Activated naive CD4-positive, alpha-beta T cell treated with anti-CD3 and anti-CD28 coated beads, Interleukin-2, amount 10 ng/mL, durations not matched to agents 7 days and 5 days (primary cell): ENCODE data around the gene ACSM6.
"Not testable (repeated sequence)": the region's sequence is repeated elsewhere in the genome, so short reads cannot be mapped to it uniquely, and the experiment has no call there.

Experiments
- CTCF ChIA-PET: fragments of 350-600 bp; sonication (Branson Sonifier 250); formaldehyde crosslinking; loops from one replicate; lab custom pipeline; 2021; ENCODE audit warnings: antibody characterized with exemption; lab: Charles Lee
- DNase-seq: peaks from one replicate; pipeline ENCODE4 v3.0.0-alpha.2; 2020
- H3K27ac Mint-ChIP-seq: one replicate; pipeline ENCODE4 v1.8.0; 2021; ENCODE audit warnings: mild to moderate bottlenecking, moderate library complexity, mixed read lengths
- H3K27me3 Mint-ChIP-seq: one replicate; pipeline ENCODE4 v1.8.0; 2021; ENCODE audit warnings: mild to moderate bottlenecking, mixed read lengths
- H3K36me3 Mint-ChIP-seq: one replicate; pipeline ENCODE4 v1.8.0; 2021; ENCODE audit warnings: mixed read lengths
- H3K4me1 Mint-ChIP-seq: one replicate; pipeline ENCODE4 v1.8.0; 2021; ENCODE audit warnings: mixed read lengths
- H3K4me3 Mint-ChIP-seq: one replicate; pipeline ENCODE4 v1.8.0; 2021; ENCODE audit warnings: mild to moderate bottlenecking, moderate library complexity, mixed read lengths
- H3K9me3 Mint-ChIP-seq: one replicate; pipeline ENCODE4 v1.8.0; 2021; ENCODE audit warnings: mixed read lengths

ACSM6 gene

DNA sequence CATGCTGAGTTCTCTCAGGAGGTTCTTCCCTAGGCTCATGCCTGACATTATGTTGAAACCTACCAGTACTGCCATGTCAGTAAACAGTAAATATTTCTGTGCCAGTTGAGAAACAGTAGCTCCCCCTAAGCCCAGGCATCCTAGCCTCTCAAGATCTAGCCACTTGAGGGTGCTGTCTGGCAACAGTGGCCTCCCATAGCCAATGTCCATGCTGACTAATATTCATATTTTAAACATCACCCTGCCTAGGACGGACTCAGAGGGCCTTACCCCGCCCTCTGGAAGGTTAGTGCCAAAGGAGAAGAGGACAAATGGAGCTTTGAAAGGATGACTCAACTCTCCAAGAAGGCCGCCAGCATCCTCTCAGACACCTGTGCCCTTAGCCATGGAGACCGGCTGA, 7.7 kb downstream of the ACSM6 start:
- Mint-ChIP-seq H3K36me3 (no peaks in the 10 kb centered on the region), H3K4me3 (no peak overlapping the region), H3K4me1 (no peaks in the 10 kb centered on the region), H3K27ac (no peak overlapping the region), H3K27me3 (peaks cover 6% of the 10 kb centered on the region), H3K9me3 (no peaks in the 10 kb centered on the region)
- CTCF ChIA-PET: interaction anchor here (3.2 kb wide), 1 partner anchor 42 kb away, joined by 13 read pairs; no protein-coding TSS in a partner anchor
- no peak for DNase-seq

DNA sequence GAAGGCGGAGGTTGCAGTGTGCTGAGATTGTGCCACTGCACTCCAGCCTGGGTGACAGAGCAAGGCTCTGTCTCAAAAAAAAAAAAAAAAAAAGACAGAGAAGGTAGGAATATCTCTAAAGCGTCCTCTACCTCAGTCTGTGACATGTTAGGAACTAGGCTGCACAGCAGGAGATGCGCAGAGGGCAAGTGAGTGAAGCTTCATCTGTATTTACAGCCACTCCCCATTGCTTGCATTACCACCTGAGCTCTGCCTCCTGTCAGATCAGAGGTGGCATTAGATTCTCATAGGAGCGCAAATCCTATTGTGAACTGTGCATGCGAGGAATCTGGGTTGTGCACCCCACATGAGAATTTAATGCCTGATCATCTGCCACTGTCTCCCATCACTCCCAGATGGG, 8.8 kb downstream of the ACSM6 start:
- not testable (repeated sequence) for H3K27ac Mint-ChIP-seq, H3K36me3 Mint-ChIP-seq, H3K4me1 Mint-ChIP-seq, DNase-seq, H3K4me3 Mint-ChIP-seq, H3K27me3 Mint-ChIP-seq, H3K9me3 Mint-ChIP-seq
- CTCF ChIA-PET: interaction anchor here (3.2 kb wide), 1 partner anchor 40 kb away, joined by 13 read pairs; no protein-coding TSS in a partner anchor

DNA sequence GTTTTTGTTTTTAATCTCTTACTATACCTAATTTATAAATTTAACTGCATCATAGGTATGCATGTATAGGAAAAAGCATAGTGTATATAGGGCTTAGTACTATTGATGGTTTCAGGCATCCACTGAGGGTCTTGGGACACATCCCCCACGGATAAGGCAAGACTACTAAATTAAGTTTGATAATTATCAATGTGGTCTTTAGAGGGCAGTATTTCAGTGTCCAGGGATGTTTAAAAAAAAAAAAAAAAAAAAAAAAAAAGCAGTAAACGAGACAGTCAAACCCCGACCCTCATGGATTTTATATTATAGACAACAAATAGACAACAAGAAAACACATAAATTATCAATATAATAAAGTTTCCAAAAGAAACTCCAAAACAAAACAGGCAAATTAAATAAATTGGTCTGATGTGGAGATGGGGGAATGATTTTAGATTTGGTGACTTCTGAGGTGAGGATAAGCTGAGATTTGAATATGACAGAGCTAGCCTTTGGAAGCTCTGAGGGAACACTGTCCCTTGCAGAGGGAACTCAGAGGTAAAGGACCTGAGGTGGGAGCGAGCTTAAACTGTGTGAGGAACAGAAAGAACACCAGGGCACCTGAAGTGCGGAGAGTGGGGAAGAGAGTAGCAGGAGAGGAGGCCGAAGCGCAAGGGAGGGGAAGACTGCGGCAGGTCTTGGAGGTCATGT, 14.8 kb downstream of the ACSM6 start:
- CTCF ChIA-PET: no interaction called here
- H3K9me3 Mint-ChIP-seq: no peaks in the 10 kb centered on the region

DNA sequence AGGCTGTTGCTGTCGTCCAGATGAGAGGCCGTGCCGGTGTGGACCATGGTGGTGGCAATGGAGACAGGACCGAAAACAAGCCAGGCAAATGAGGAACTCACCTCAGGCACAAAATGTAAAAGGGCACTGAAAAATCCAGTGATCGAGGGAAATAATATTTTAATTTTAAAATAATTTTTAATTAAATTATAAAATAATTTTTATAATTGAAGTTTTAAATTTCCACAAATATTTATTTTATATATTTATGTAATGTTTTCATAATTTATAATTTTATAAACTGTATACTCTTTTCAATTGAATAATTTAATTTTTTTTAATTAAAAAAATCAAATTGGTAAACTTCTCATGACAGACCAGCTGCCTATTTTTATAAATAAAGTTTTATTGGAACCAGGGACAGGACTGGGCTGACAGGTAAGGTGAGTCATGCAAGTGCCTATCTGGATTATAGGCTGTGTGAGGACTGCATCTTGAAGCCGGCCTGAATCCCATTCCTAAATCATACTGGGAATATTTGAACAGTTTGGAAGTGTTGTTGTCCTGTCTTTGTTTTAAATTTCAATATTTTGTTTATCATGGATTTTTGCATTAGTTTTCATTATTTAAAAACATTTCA, 15.6 kb downstream of the ACSM6 start:
- Mint-ChIP-seq H3K9me3 (no peaks in the 10 kb centered on the region), H3K4me1 (no peaks in the 10 kb centered on the region), H3K27ac (no peak overlapping the region), H3K4me3 (no peak overlapping the region), H3K27me3 (no peaks in the 10 kb centered on the region), H3K36me3 (no peaks in the 10 kb centered on the region)
- CTCF ChIA-PET: interaction anchor here (1.8 kb wide), 1 partner anchor 34 kb away, joined by 6 read pairs; no protein-coding TSS in a partner anchor
- no peak for DNase-seq

More for the DNA sequence above, 14.8 kb downstream of the ACSM6 start:
- H3K36me3 Mint-ChIP-seq: no peaks in the 10 kb centered on the region
- H3K27ac Mint-ChIP-seq: no peak overlapping the region
- H3K4me3 Mint-ChIP-seq: no peak overlapping the region
- H3K27me3 Mint-ChIP-seq: no peaks in the 10 kb centered on the region
- DNase-seq: no peak
- H3K4me1 Mint-ChIP-seq: no peaks in the 10 kb centered on the region

DNA sequence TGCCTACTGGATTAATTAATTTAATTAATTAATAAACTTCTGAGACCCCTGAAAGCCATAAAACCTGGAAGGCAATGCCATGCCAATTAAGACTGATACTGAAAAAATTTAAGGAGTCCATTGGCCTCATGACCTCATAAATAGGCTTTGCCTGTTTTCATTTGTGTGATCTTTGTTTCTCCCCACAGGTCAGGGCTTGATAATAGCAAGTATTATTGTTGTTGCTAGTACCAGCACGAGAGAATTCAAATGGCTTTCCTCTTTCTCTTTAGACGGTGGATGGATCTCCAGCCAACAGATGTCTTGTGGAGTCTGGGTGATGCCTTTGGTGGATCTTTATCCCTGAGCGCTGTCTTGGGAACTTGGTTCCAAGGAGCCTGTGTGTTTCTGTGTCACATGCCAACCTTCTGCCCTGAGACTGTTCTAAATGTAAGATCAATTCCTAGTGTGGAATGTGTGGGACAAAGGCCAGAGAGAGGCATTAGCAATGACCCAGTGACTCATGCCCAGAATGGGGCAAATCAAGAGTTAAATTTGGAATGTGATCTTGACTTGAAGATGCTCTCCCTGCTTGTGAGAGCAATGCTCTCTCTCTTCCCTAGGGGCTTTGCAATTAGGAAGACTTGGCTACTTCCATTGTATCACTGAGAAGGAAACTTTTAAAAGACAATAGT, 17.7 kb downstream of the ACSM6 start:
- Mint-ChIP-seq H3K9me3 (no peaks in the 10 kb centered on the region), H3K4me1 (no peaks in the 10 kb centered on the region), H3K27me3 (no peaks in the 10 kb centered on the region), H3K4me3 (no peak overlapping the region), H3K36me3 (no peaks in the 10 kb centered on the region), H3K27ac (no peak overlapping the region)
- no peak for DNase-seq
- CTCF ChIA-PET: no interaction called here

DNA sequence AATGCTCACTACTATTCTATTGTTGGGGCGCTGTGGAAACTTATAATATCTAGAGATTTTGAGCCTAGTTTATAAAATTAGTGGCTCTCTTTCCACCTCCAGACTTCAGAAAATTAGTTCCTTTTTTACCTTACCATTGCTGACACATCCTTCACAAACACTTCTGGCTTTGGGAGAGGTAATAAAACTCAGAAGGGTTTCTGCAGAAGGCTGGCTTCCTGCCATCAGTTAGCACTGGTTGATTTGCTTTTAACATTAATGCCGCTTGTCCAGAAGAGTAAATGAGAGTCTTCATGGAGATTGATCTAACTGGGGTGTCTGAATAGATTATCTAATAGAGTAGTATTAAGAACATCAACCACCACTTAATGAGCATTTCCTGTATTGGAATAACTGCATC, 20.3 kb downstream of the ACSM6 start:
- CTCF ChIA-PET: no interaction called here
- Mint-ChIP-seq H3K27me3 (no peaks in the 10 kb centered on the region), H3K4me3 (no peak overlapping the region), H3K9me3 (no peaks in the 10 kb centered on the region), H3K36me3 (no peaks in the 10 kb centered on the region), H3K27ac (no peak overlapping the region), H3K4me1 (no peaks in the 10 kb centered on the region)
- no peak for DNase-seq

DNA sequence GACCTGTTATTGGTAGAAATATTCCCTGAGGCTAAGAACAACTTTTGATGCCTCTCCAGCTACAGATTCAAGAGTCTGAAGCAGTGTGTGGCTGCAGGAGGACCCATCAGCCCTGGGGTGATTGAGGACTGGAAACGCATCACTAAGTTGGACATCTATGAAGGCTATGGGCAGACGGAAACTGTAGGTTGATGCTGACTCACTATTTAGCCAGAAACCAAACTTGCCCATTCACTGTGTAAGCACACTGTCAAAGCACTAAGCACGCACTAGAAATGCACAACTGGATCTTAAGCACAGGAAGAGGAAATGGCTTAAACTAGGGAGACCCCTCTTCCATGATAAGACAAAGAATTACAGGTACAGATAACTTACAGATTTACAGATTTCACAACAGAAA, 20.8 kb downstream of the ACSM6 start:
- DNase-seq: no peak
- no peak overlapping the region for H3K4me3 Mint-ChIP-seq
- H3K27ac Mint-ChIP-seq: no peak overlapping the region
- H3K4me1 Mint-ChIP-seq: no peaks in the 10 kb centered on the region
- H3K36me3 Mint-ChIP-seq: no peaks in the 10 kb centered on the region
- H3K9me3 Mint-ChIP-seq: no peaks in the 10 kb centered on the region
- CTCF ChIA-PET: interaction anchor here (0.6 kb wide), 1 partner anchor 13 kb away, joined by 4 read pairs; no protein-coding TSS in a partner anchor
- H3K27me3 Mint-ChIP-seq: no peaks in the 10 kb centered on the region

DNA sequence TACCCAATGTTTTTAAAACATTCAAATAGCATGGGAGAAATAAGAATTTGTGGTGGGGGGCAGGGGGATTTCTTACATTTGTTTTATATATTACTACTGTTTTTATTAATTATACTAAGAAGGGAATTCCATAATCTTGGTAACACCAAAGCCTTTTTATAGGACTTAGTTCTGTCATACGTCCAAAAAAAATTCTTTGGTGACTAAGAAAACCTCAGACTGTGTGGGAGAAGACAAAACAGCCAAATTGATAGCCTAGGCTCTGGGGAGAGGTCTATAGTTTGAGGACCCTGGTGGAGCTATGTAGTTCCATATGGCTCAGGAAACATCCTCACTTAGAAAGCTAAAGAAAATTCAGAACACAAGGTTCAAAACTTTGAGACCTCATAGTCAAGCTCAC, 23.4 kb downstream of the ACSM6 start:
- Mint-ChIP-seq H3K4me1 (no peaks in the 10 kb centered on the region), H3K36me3 (no peaks in the 10 kb centered on the region), H3K4me3 (no peak overlapping the region), H3K9me3 (no peaks in the 10 kb centered on the region), H3K27ac (no peak overlapping the region), H3K27me3 (peaks cover 1% of the 10 kb centered on the region)
- no peak for DNase-seq
- CTCF ChIA-PET: no interaction called here

DNA sequence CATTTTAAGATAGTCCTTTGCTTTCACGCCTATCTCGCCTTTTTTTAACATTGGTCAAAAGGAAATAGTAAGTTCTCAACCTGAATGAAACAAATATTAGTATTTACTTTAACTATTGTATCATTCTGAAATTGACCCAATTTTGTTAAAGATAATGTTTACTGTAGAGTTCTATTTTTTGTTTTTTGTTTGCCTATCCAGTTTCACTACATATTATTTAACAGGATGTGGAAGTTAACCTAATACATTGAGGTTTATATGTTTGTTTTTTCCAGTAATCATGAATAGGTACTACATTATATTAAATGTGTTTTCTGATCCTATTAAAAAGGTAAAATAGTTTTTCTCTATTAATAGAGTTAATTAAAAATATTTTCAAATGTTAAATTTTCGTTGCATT, 26.5 kb downstream of the ACSM6 start:
- DNase-seq: no peak
- H3K27ac Mint-ChIP-seq: no peak overlapping the region
- no peaks in the 10 kb centered on the region for H3K9me3 Mint-ChIP-seq
- no peaks in the 10 kb centered on the region for H3K36me3 Mint-ChIP-seq
- peaks cover 3% of the 10 kb centered on the region for H3K27me3 Mint-ChIP-seq
- CTCF ChIA-PET: no interaction called here
- no peaks in the 10 kb centered on the region for H3K4me1 Mint-ChIP-seq
- no peak overlapping the region for H3K4me3 Mint-ChIP-seq

DNA sequence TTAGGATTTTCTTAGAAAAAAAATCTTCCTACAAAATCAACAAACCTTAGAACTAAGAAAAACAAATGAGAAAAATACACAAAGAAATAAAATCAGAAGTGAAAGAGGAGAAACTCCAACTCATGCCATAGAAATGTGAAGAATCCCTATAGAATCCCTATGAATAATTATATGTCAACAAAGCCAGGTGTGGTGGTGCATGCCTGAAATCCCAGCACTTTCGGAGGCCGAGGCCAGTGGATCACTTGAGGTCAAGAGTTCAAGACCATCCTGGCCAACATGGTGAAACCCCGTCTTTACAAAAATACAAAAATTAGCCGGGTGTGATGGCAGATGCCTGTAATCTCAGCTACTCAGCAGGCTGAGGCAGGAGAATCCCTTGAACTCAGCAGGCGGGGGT, 27.1 kb downstream of the ACSM6 start:
- Mint-ChIP-seq H3K4me1 (no peaks in the 10 kb centered on the region), H3K27me3 (peaks cover 3% of the 10 kb centered on the region), H3K9me3 (no peaks in the 10 kb centered on the region), H3K4me3 (no peak overlapping the region), H3K27ac (no peak overlapping the region), H3K36me3 (no peaks in the 10 kb centered on the region)
- DNase-seq: no peak
- CTCF ChIA-PET: no interaction called here

DNA sequence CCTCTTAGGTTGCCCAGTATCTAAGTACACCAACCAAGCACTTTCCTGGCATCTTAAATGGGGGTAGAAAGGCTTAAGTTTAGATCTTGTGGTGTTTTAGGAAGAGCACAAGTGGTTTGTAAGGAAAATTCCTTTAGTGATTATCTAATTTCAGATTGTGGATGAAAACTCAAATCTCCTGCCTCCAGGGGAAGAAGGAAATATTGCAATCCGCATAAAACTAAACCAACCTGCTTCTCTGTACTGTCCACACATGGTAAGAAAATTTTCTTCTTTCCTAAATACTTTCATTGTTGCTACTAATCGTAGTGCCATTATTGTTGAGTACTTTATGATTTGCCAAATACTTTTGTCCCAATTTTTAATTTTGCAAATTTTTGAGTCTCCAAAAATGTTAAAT, 31.1 kb downstream of the ACSM6 start:
- CTCF ChIA-PET: no interaction called here
- H3K27me3 Mint-ChIP-seq: peaks cover 3% of the 10 kb centered on the region
- no peaks in the 10 kb centered on the region for H3K4me1 Mint-ChIP-seq
- H3K36me3 Mint-ChIP-seq: no peaks in the 10 kb centered on the region
- H3K27ac Mint-ChIP-seq: no peak overlapping the region
- no peaks in the 10 kb centered on the region for H3K9me3 Mint-ChIP-seq
- DNase-seq: no peak
- no peak overlapping the region for H3K4me3 Mint-ChIP-seq

DNA sequence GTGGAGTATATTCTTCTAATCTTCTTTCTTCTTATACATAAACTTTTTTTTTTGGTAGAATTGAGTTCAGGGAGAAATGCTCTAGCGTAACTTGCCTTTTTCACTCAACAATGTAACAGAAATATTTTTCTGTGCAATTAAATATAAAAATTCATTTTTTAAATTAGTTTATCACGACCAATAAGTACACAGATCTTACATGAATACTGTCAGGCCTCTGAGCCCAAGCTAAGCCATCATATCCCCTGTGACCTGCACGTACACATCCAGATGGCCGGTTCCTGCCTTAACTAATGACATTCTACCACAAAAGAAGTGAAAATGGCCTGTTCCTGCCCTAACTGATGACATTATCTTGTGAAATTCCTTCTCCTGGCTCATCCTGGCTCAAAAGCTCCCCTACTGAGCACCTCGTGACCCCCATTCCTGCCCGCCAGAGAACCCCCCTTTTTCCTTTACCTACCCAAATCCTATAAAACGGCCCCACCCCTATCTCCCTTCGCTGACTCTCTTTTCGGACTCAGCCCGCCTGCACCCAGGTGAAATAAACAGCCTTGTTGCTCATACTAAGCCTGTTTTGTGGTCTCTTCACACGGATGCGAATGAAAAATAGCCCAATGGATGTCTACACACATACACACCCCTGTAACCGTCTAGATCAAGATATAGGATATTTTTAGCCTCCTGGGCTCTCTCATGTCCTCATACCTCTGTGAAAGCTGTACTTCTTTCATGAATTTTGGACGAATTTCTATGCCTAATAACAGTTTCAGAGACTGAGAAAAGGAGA, 35.1 kb downstream of the ACSM6 start:
- H3K27me3 Mint-ChIP-seq, CTCF ChIA-PET, DNase-seq, H3K36me3 Mint-ChIP-seq, H3K9me3 Mint-ChIP-seq, H3K27ac Mint-ChIP-seq, H3K4me3 Mint-ChIP-seq: not testable (repeated sequence)
- H3K4me1 Mint-ChIP-seq: peaks cover 12% of the 10 kb centered on the region

DNA sequence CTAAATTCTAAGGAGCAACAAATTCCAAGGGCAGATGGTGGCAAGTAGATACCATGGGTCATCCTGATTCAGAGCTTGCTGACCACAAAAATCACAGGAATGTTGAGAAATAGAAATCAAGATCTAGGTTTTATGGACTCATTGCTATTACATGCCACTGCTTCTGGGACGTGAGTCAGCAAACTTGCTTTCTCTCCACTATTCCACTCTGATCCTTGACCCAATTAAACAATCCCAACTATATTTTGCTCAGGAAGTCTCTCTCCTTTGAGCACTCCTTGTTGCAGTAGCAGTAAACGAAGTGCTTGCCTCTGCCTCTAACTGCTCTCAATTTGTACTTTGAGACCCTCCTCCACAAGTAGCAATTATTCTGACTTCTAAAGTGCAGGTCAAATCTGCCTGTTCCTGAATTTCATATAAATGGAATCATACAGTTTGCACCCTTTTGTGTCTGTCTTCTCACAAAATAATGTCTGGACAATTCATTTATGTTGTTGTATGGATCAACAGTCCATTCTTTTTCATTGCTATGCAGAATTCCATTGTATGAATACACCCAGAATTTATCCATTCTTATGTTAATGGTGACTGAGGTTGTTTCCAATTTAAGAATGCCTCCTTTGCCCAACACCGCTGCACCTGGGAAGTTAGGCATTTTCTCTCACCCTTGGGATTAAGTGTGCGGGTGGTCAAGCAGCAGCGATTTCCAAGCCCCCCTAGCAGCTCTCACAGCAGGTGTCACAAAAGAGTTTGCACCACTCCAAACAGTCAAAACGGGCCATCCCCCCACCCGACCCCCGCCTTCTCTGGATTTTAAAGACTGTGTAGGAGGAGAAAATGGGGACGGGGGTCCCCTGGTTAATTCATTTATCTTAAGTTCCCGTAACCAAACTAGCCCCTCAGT, 35.9 kb downstream of the ACSM6 start:
- Mint-ChIP-seq H3K4me3 (peak overlapping the region; percentile 72), H3K27me3 (peaks cover 6% of the 10 kb centered on the region), H3K9me3 (peaks cover 4% of the 10 kb centered on the region), H3K4me1 (peaks cover 13% of the 10 kb centered on the region), H3K36me3 (peaks cover 7% of the 10 kb centered on the region), H3K27ac (no peak overlapping the region)
- CTCF ChIA-PET: no interaction called here
- no peak for DNase-seq
